ENCODE measurements around the gene WWOX.

DNA sequence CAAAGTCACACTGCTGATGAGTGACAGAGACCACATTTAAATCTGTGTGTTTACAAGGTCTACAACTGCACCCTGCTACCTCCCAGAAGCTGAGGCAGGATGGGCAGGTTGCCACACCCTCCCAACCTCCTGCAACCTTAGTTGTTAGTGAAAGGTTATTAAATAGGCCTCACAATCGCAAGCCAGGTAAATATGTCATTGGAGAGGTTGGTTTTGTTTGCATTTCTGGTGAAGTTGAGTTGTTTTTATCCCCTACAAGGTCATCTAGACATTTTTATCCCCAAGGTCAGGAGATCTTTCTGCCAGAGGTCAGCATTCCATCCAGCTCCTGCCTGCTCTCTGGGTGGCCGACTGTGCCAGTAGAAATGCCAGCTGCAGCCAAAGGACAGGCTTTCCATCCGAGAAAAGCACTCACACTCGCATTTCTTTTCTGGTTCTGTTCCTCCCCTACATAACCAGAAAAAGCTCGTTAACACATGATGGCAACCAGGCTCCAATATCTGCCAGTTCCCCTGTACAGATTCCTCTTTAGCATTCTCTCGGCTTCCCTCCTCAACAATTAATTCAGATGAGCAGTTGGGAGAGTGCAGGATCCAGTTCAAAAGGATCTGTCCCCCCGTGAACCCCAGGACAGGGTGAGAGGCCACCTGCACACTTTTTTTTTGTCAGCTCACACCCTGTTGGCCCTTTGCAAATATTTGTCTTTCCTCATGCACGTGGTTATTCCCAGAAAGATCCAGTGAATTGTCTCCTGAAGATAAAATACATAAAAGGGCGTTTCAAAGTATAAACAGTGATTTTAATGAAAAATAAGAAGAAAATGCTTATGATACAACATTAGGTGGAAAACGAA is 938.3 kb downstream of the WWOX start:
- no peak for TF ChIP-seq CTCF (IDR thresholded peaks at IDR 0.05; ENCODE audit: borderline replicate concordance, extremely low read depth, low read length, poor library complexity, severe bottlenecking)
- no peak for TF ChIP-seq EZH2 (IDR thresholded peaks at IDR 0.05; ENCODE audit: borderline replicate concordance, low read depth, low read length, severe bottlenecking)
